HepG2 (cell line): Measurements from ENCODE around the gene SMIM13. TPM values are rescaled to one million over a fixed set of nuclear protein-coding genes. Genes with fewer than 3 reads are reported as not detected.
A peak's percentile ranks its signal among the peaks of the same experiment; 100 is the strongest.

Source experiments
- ARNTL ChIP-seq: sonication (generic); formaldehyde crosslinking; IDR thresholded peaks from 2 replicates; pipeline ENCODE4 v1.4.0; 2020; ENCODE audit warnings: mild to moderate bottlenecking, missing genetic modification reagents
- BHLHE40 ChIP-seq: IDR thresholded peaks from 2 replicates; pipeline ENCODE4 v1.6.1; 2011; ENCODE audit warnings: low read length, improper control_type of control experiment
- CERS6 ChIP-seq: sonication (generic); formaldehyde crosslinking; IDR thresholded peaks from 2 replicates; pipeline ENCODE4 v1.5.0; 2020; ENCODE audit warnings: missing genetic modification reagents
- CREBL2 ChIP-seq: sonication (generic); formaldehyde crosslinking; IDR thresholded peaks from 2 replicates; pipeline ENCODE4 v1.8.1; 2023; ENCODE audit warnings: missing genetic modification reagents, mild to moderate bottlenecking, borderline replicate concordance
- DPF2 ChIP-seq: sonication (generic); formaldehyde crosslinking; IDR thresholded peaks from 2 replicates; pipeline ENCODE4 v1.4.0; 2020; ENCODE audit warnings: mild to moderate bottlenecking, low read depth, missing genetic modification reagents, borderline replicate concordance
- HDAC6 ChIP-seq: fragments of 200-600 bp; sonication (generic); IDR thresholded peaks from 2 replicates; pipeline ENCODE4 v1.7.0; 2017; ENCODE audit warnings: mild to moderate bottlenecking, antibody characterized with exemption, low read length, low read depth
- MXI1 ChIP-seq: IDR thresholded peaks from 3 replicates; pipeline ENCODE4 v1.6.1; 2012; ENCODE audit warnings: low read depth, low read length, inconsistent platforms, borderline replicate concordance
- PAWR ChIP-seq: sonication (generic); formaldehyde crosslinking; IDR thresholded peaks from 2 replicates; pipeline ENCODE4 v1.4.0; 2020; ENCODE audit warnings: missing genetic modification reagents, mild to moderate bottlenecking, borderline replicate concordance
- PHF21A ChIP-seq: sonication (generic); formaldehyde crosslinking; IDR thresholded peaks from 2 replicates; pipeline ENCODE4 v1.5.0; 2020; ENCODE audit warnings: mild to moderate bottlenecking, missing genetic modification reagents
- PLSCR1 ChIP-seq: sonication (generic); formaldehyde crosslinking; IDR thresholded peaks from 2 replicates; pipeline ENCODE4 v1.5.0; 2020; ENCODE audit warnings: missing genetic modification reagents, mild to moderate bottlenecking, borderline replicate concordance
- PRPF4 ChIP-seq: fragments of 200-400 bp; formaldehyde crosslinking; IDR thresholded peaks from 2 replicates; pipeline ENCODE4 v1.6.1; 2016; ENCODE audit warnings: low read length, low read depth; ENCODE audit not compliant: poor library complexity, severe bottlenecking
- RBM39 ChIP-seq: fragments of 200-400 bp; formaldehyde crosslinking; IDR thresholded peaks from one replicate; pipeline ENCODE4 v1.6.1; 2018; ENCODE audit warnings: antibody characterized with exemption, mild to moderate bottlenecking, low read depth, low read length; ENCODE audit not compliant: poor library complexity, severe bottlenecking
- SATB2 ChIP-seq: sonication (generic); formaldehyde crosslinking; IDR thresholded peaks from 2 replicates; pipeline ENCODE4 v1.5.0; 2020; ENCODE audit warnings: missing genetic modification reagents
- SIN3B ChIP-seq: fragments of 150-350 bp; IDR thresholded peaks from 2 replicates; pipeline ENCODE4 v1.6.1; 2014; ENCODE audit warnings: low read length
- SOX6 ChIP-seq, 2 experiments: fragments of 450-650 bp in 1 of 2; sonication (generic) in 1 of 2; formaldehyde crosslinking in 1 of 2; IDR thresholded peaks; 2 replicates each; pipeline versions ENCODE4 v1.4.0 to v1.6.1; 2017 to 2020; ENCODE audit warnings: antibody characterized with exemption in 1 of 2, mild to moderate bottlenecking in 1 of 2, missing genetic modification reagents in 1 of 2
- TEAD2 ChIP-seq: sonication (generic); formaldehyde crosslinking; IDR thresholded peaks from 2 replicates; pipeline ENCODE4 v1.9.0; 2021; ENCODE audit warnings: missing genetic modification reagents
- THRA ChIP-seq: sonication (generic); formaldehyde crosslinking; IDR thresholded peaks from 2 replicates; pipeline ENCODE4 v1.4.0; 2020; ENCODE audit warnings: missing genetic modification reagents, borderline replicate concordance
- ZBTB21 ChIP-seq: sonication (generic); formaldehyde crosslinking; IDR thresholded peaks from 2 replicates; pipeline ENCODE4 v1.4.0; 2020; ENCODE audit warnings: missing genetic modification reagents
- ZNF512B ChIP-seq: sonication (generic); formaldehyde crosslinking; IDR thresholded peaks from 2 replicates; pipeline ENCODE4 v1.5.1; 2020; ENCODE audit warnings: missing genetic modification reagents, mild to moderate bottlenecking, borderline replicate concordance
- ZNF572 ChIP-seq: sonication (generic); formaldehyde crosslinking; IDR thresholded peaks from 2 replicates; pipeline ENCODE4 v1.5.1; 2020; ENCODE audit warnings: mild to moderate bottlenecking, missing genetic modification reagents
- ZNF747 ChIP-seq: sonication (generic); formaldehyde crosslinking; IDR thresholded peaks from 2 replicates; pipeline ENCODE4 v1.8.1; 2023; ENCODE audit warnings: missing genetic modification reagents, mild to moderate bottlenecking, borderline replicate concordance
- ZNF816 ChIP-seq: sonication (generic); formaldehyde crosslinking; IDR thresholded peaks from 2 replicates; pipeline ENCODE4 v1.8.0; 2022; ENCODE audit warnings: missing genetic modification reagents, mild to moderate bottlenecking, borderline replicate concordance
- ZZZ3 ChIP-seq: sonication (generic); formaldehyde crosslinking; IDR thresholded peaks from 2 replicates; pipeline ENCODE4 v1.4.0; 2020; ENCODE audit warnings: missing genetic modification reagents, mild to moderate bottlenecking, borderline replicate concordance
- polyA plus RNA-seq, 8 experiments: library from polyadenylated mRNA; depleted of rRNA in 3 of 8; stranded (reverse) in 7 of 8; unstranded in 1 of 8; fragments of >200 nt; fragmentation: Illumina TruSeq in 4 of 8; extraction: Trizol in 4 of 8; gene quantifications; 2 replicates each; pipeline versions ENCODE4 v1.2.1 to v1.2.3, GENCODE V29; 2011 to 2016; ENCODE audit warnings: low read depth in 4 of 8, missing spikeins in 1 of 8, mixed read lengths in 1 of 8; ENCODE audit not compliant: insufficient read depth in 1 of 8
- total RNA-seq, 5 experiments: library from RNA; depleted of rRNA; stranded (reverse); fragments of >200 nt; fragmentation: Illumina TruSeq; extraction: Trizol; gene quantifications; 2 replicates each; pipeline ENCODE4 v1.2.3, GENCODE V29; 2016; ENCODE audit warnings: low read depth in 1 of 5

Gene SMIM13
- total and polyA plus RNA-seq, 2 of the 13 experiments (the other 11 are each of a cell fraction or from before 2014, with no cell fraction given), result 2.7 to 10.2 TPM

- TF ChIP-seq CREBL2 (CRISPR knock-in tag) (no peak), PAWR (CRISPR knock-in tag) (no peak), BHLHE40 (no peak), ARNTL (CRISPR knock-in tag) (no peak), RBM39 (no peak), HDAC6 (no peak), THRA (CRISPR knock-in tag) (no peak; the same call in none of the 2 replicates), ZBTB21 (CRISPR knock-in tag) (no peak; the same call in 1 of the 2 replicates), DPF2 (CRISPR knock-in tag) (no peak), ZNF512B (CRISPR knock-in tag) (no peak), PHF21A (CRISPR knock-in tag) (no peak), SOX6 (IDR thresholded peaks at IDR 0.05) (no peak), SOX6 (CRISPR knock-in tag; IDR thresholded peaks at IDR 0.05) (peak; percentile 78), PLSCR1 (no peak), SIN3B (no peak), SATB2 (CRISPR knock-in tag) (no peak), ZNF572 (no peak), CERS6 (CRISPR knock-in tag) (no peak), PRPF4 (no peak), TEAD2 (CRISPR knock-in tag) (no peak), ZNF816 (CRISPR knock-in tag) (no peak), ZZZ3 (CRISPR knock-in tag) (no peak), ZNF747 (CRISPR knock-in tag) (no peak), MXI1 (no peak)
These were observed 26.3 kb upstream of the SMIM13 start (continued) for GRCh38 chr6:11067348-11067747.
